GM18861 (cell line): ENCODE results near the gene DNAJC12.
"Not testable (repeated sequence)": the region's sequence is repeated elsewhere in the genome, so short reads cannot be mapped to it uniquely, and the experiment has no call there.

Experiments used
- ATAC-seq: cut with Tn5 transposase; IDR thresholded peaks from one replicate; pipeline ENCODE4 v1.9.1; 2021; ENCODE audit not compliant: unreplicated experiment

Gene DNAJC12

GRCh38 chr10:67793313-67793712, 44.7 kb downstream of the DNAJC12 start:
- no peak for ATAC-seq

- ATAC-seq = no peak
These were observed 45.3 kb downstream of the DNAJC12 start for GRCh38 chr10:67792653-67793052.

GRCh38 chr10:67790534-67791408, 47.2 kb downstream of the DNAJC12 start:
- peak; percentile 36 for ATAC-seq

- no peak for ATAC-seq
These were observed 48.2 kb downstream of the DNAJC12 start for GRCh38 chr10:67789769-67790168.

- ATAC-seq = peak; percentile 50
These were observed 49.7 kb downstream of the DNAJC12 start for GRCh38 chr10:67788028-67788886.

- no peak for ATAC-seq
These were observed 52.9 kb downstream of the DNAJC12 start for GRCh38 chr10:67785098-67785497.

- ATAC-seq = no peak
These were observed 53.5 kb downstream of the DNAJC12 start for GRCh38 chr10:67784474-67784873.

GRCh38 chr10:67783606-67784294, 54.2 kb downstream of the DNAJC12 start:
- ATAC-seq = peak; percentile 36

GRCh38 chr10:67782530-67782929, 55.5 kb downstream of the DNAJC12 start:
- ATAC-seq = no peak

- ATAC-seq = peak; percentile 88
These were observed 57.0 kb downstream of the DNAJC12 start for GRCh38 chr10:67780759-67781538.

GRCh38 chr10:67780204-67780621, 57.8 kb downstream of the DNAJC12 start:
- not testable (repeated sequence) for ATAC-seq

- peak; percentile 23 for ATAC-seq
These were observed 58.4 kb downstream of the DNAJC12 start for GRCh38 chr10:67779465-67780203.

GRCh38 chr10:67776371-67776770, 61.6 kb downstream of the DNAJC12 start:
- ATAC-seq = no peak

- no peak for ATAC-seq
These were observed 62.7 kb downstream of the DNAJC12 start for GRCh38 chr10:67775279-67775678.

- peak; percentile 91 for ATAC-seq
These were observed 65.0 kb downstream of the DNAJC12 start for GRCh38 chr10:67772894-67773511.

- ATAC-seq = no peak
These were observed 65.8 kb downstream of the DNAJC12 start for GRCh38 chr10:67772151-67772550.

GRCh38 chr10:67771200-67771599, 66.8 kb downstream of the DNAJC12 start:
- no peak for ATAC-seq

GRCh38 chr10:67770537-67770936, 67.5 kb downstream of the DNAJC12 start:
- ATAC-seq = peak; percentile 53

- no peak for ATAC-seq
These were observed 70.7 kb downstream of the DNAJC12 start for GRCh38 chr10:67767244-67767643.
